C4-2B (cell line): ENCODE measurements around the gene SPINT2.

Experiments
- H3K27ac ChIP-seq: fragments of 450-650 bp; 2 replicates; pipeline ENCODE4 v1.5.1; 2017
- CTCF ChIP-seq: fragments of 450-650 bp; conservative IDR thresholded peaks from 2 replicates; pipeline ENCODE4 v1.5.1; 2017; ENCODE audit warnings: mild to moderate bottlenecking
- ZFX ChIP-seq: fragments of 450-650 bp; IDR thresholded peaks from 2 replicates; pipeline ENCODE4 v1.6.1; 2017

The SPINT2 gene

GRCh38 chr19:38265213-38265861 lies 964 bp downstream of the SPINT2 start:
- H3K27ac ChIP-seq: peak overlapping the region; percentile 94
- TF ChIP-seq CTCF: no peak
- no peak for TF ChIP-seq ZFX

GRCh38 chr19:38265921-38266429 lies 1.6 kb downstream of the SPINT2 start:
- peak overlapping the region; percentile 94 for H3K27ac ChIP-seq
- TF ChIP-seq CTCF (no peak), ZFX (no peak)

GRCh38 chr19:38266981-38267597 lies 2.7 kb downstream of the SPINT2 start:
- TF ChIP-seq ZFX: no peak
- no peak for TF ChIP-seq CTCF
- H3K27ac ChIP-seq: no peak overlapping the region

GRCh38 chr19:38267761-38268483 lies 3.5 kb downstream of the SPINT2 start:
- no peak overlapping the region for H3K27ac ChIP-seq
- TF ChIP-seq ZFX (no peak), CTCF (no peak)

GRCh38 chr19:38268539-38268938 lies 4.2 kb downstream of the SPINT2 start:
- H3K27ac ChIP-seq: no peak overlapping the region
- no peak for TF ChIP-seq ZFX

- H3K27ac ChIP-seq: peak overlapping the region; percentile 16; the same call in 1 of the 2 replicates
- TF ChIP-seq CTCF (no peak), ZFX (no peak)
These were observed 6.3 kb downstream of the SPINT2 start for GRCh38 chr19:38270587-38271167.

- TF ChIP-seq ZFX: no peak
- TF ChIP-seq CTCF: no peak
- H3K27ac ChIP-seq: no peak overlapping the region
These were observed 9.1 kb downstream of the SPINT2 start for GRCh38 chr19:38273499-38273898.
